GM12878 (cell line): ENCODE data around the gene KDM4C.

ENCODE experiments used
- ETV6 ChIP-seq, 2 experiments: fragments of 450-650 bp in 1 of 2; IDR thresholded peaks in 1 of 2; conservative IDR thresholded peaks in 1 of 2; 2 replicates each; pipeline ENCODE4 v1.6.1; 2014; ENCODE audit warnings: antibody characterized with exemption in 1 of 2, borderline replicate concordance in 1 of 2, low read depth in 1 of 2, mild to moderate bottlenecking in 1 of 2, moderate library complexity in 1 of 2
- NFYB ChIP-seq: IDR thresholded peaks from 2 replicates; pipeline ENCODE4 v1.6.1; 2011; ENCODE audit warnings: low read depth, mild to moderate bottlenecking, low read length, improper control_type of control experiment, moderate library complexity; ENCODE audit not compliant: insufficient read depth
- POLR2A ChIP-seq: IDR thresholded peaks from 2 replicates; pipeline ENCODE4 v1.6.1; 2011; ENCODE audit warnings: low read depth, mild to moderate bottlenecking, low read length
- POLR2AphosphoS2 ChIP-seq: IDR thresholded peaks from 2 replicates; pipeline ENCODE4 v1.6.1; 2011; ENCODE audit warnings: low read depth, mild to moderate bottlenecking, low read length, improper control_type of control experiment, moderate library complexity
- RB1 ChIP-seq: fragments of 450-650 bp; formaldehyde crosslinking; IDR thresholded peaks from 2 replicates; pipeline ENCODE4 v1.6.1; 2017; ENCODE audit warnings: mild to moderate bottlenecking, borderline replicate concordance
- RELA ChIP-seq: fragments of 450-650 bp; IDR thresholded peaks from 2 replicates; pipeline ENCODE4 v1.8.0; 2014; ENCODE audit warnings: borderline replicate concordance; ENCODE audit not compliant: partially characterized antibody
- ZNF274 ChIP-seq: IDR thresholded peaks from one replicate; pipeline ENCODE4 v1.8.0; 2011; ENCODE audit not compliant: insufficient read length, insufficient read depth
- TF ChIP-seq, protein P1 (sequence below), 3 experiments: IDR thresholded peaks in 2 of 3; conservative IDR thresholded peaks in 1 of 3; 2 replicates each; pipeline ENCODE4 v1.5.1; 2011; ENCODE audit warnings: low read depth in 3 of 3, low read length in 3 of 3, mild to moderate bottlenecking in 3 of 3, control low read depth in 2 of 3, moderate library complexity in 2 of 3, inconsistent platforms in 1 of 3, mixed read lengths in 1 of 3; ENCODE audit not compliant: control insufficient read depth in 2 of 3, insufficient read depth in 1 of 3; ENCODE audit errors: extremely low read depth in 1 of 3

GRCh38 chr9:6819112-6819511, 61.3 kb downstream of the KDM4C start:
- TF ChIP-seq, protein P1, sequence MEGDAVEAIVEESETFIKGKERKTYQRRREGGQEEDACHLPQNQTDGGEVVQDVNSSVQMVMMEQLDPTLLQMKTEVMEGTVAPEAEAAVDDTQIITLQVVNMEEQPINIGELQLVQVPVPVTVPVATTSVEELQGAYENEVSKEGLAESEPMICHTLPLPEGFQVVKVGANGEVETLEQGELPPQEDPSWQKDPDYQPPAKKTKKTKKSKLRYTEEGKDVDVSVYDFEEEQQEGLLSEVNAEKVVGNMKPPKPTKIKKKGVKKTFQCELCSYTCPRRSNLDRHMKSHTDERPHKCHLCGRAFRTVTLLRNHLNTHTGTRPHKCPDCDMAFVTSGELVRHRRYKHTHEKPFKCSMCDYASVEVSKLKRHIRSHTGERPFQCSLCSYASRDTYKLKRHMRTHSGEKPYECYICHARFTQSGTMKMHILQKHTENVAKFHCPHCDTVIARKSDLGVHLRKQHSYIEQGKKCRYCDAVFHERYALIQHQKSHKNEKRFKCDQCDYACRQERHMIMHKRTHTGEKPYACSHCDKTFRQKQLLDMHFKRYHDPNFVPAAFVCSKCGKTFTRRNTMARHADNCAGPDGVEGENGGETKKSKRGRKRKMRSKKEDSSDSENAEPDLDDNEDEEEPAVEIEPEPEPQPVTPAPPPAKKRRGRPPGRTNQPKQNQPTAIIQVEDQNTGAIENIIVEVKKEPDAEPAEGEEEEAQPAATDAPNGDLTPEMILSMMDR (IDR thresholded peaks at IDR 0.05 in 2 of 3, conservative IDR thresholded peaks at IDR 0.05 in 1 of 3; ENCODE audit: control insufficient read depth in 2 of 3, extremely low read depth in 1 of 3, insufficient read depth in 1 of 3, low read depth in 3 of 3, low read length in 3 of 3): no peak
- no peak for TF ChIP-seq ETV6 (conservative IDR thresholded peaks at IDR 0.05 in 1 of 2, IDR thresholded peaks at IDR 0.05 in 1 of 2; ENCODE audit: borderline replicate concordance in 1 of 2, low read depth in 1 of 2)
- no peak for TF ChIP-seq RB1
- no peak for TF ChIP-seq ZNF274
- TF ChIP-seq POLR2A: no peak
- no peak for TF ChIP-seq NFYB
- TF ChIP-seq RELA: no peak
- no peak for TF ChIP-seq POLR2AphosphoS2
